Raji (cell line): ENCODE measurements around the gene CHCHD5.

Experiments used
- POLR2A ChIP-seq: IDR thresholded peaks from 2 replicates; pipeline ENCODE4 v1.6.1; 2011; ENCODE audit warnings: low read depth, low read length, control low read depth; ENCODE audit not compliant: insufficient read depth

Gene CHCHD5

DNA sequence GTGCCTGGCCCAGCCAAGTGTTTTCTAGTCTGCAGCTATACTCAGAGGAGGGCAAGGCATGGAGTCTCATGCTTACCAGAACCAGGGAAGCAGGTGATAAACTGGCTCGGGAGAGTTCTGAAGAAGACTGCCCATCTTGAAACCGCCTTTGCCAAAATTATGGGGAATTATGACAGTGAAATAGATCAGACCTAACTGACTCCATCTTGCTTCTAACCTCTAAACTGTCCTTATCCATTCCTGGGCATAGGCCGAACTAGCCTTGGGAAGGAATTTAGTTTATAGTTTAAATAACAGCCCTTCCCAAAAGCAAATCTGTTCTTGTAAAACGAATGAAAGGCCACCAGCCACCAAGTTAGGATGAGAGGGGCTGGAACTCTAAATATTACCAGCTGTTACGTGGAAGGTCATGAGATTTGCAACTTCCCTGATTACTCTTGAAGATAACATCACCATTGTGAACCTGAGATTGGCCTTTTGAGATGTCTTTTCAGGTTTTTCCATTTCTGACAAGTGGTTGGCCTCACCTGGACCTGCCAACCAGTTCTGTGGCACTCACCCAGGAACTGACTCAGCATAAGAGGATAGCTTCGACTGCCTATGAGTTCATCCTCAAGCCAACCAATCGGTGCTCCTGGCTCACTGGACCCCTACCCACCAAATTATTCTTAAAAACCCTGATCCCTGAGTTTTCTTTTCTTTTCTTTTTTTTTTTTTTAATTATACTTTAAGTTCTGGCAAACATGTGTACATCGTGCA lies 23.4 kb downstream of the CHCHD5 start:
- no peak for TF ChIP-seq POLR2A

DNA sequence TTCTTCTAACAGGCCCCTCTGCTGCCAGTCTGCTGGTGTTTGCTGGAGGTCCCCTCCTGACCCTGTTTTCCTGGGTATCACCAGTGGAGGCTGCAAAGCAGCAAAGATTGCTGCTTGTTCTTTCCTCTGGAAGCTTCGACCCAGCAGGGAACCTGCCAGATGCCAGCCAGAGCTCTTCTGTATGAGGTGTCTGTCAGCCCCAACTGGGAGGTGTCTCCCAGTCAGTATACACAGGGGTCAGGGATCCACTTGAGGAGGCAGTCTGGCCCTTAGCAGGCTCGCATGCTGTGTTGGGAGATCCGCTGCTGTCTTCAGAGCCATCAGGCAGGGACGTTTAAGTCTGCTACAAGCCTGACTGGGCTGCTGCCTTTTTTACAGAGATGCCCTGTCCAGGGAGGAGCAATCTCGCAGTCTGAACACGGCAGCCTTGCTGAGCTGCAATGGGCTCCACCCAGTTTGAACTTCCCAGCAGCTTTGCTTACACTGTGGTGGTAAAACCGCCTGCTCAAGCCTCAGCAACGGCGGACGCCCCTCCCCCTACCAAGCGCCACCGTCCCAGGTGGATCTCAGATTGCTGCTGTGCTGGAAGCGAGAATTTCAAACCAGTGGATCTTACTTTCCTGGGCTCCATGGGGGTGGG lies 29.9 kb downstream of the CHCHD5 start:
- no peak for TF ChIP-seq POLR2A

DNA sequence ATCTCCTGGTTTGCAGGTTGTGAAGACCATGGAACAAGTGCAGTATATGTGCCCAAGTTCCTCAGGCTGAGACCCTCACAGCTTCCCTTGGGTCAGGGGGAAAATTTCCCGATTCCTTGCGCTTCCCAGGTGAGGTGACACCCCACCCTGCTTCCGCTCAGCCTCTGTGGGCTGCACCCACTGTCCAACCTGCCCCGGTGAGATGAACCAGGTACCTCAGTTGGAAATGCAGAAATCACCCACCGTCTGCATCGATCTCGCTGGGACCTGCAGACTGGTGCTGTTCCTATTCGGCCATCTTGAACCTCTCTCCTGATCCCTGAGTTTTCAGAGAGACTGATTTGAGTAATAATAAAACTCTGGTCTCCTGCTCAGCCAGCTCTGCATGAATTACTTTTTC lies 30.6 kb downstream of the CHCHD5 start:
- no peak for TF ChIP-seq POLR2A

DNA sequence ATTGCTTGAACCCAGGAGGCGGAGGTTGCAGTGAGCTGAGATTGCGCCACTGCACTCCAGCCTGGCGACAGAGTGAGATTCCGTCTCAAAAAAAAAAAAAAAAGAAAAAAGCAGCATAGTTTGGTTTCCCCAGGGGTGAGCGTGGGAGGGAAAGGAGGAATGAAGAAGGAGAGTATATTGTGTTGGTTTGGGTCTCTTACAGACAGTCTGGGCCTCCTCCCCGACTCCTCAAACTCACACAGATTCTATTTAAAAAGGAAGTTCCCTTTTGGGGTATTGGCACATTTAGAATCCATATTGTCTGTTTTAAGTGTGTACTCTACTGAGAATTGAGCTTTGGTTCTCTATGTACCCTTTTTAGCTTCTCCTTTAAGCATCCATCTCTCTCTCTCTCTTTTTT lies 34.0 kb downstream of the CHCHD5 start:
- TF ChIP-seq POLR2A: no peak

DNA sequence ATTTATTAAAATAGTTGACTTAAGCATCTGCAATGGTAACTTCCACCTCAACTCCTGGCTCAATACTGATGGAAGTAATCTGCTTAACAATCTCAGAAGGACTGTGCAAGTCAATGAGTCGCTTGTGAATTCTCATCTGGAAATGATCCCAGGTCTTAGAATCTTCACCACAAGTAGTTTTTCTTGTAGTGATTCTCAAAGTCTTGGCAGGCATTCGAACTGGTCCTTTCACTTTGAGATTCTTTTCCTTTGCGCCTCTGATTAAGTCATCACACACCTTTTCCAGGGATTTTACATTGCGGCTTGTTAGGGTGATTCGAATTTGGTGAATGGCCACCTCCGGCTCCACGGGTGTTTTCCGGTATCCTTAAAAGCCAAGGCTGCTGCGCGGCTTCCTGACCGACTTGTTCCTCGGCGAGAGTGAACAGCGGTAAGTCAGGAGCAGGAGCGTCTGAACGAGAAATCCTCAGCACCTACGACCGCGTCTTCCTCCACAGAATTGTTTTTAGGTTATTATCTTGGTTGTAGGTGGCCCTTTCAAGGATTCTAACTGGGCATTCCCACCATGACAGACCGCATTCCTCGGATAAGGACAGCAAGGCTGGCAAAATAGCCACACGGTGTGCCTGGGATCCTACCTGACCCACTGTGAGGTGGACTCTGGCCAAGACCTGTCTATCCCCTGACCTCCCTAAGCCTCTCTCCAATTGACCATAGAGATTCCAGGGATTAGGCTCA lies 37.5 kb downstream of the CHCHD5 start:
- no peak for TF ChIP-seq POLR2A

DNA sequence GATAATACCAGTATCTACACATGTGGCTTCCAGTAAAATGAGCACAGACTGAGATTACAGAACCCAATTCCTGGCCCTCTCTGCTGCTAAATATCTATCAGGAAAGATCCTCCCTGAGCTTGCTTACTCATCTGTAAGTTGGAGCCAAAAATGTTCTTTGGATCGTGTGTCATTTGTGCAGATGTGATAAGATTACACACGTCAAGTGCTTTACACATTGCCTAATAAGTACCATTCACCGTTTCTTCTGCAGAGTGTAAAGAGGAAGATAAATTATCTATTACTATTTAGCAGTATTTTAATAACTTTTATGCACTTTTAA lies 38.1 kb downstream of the CHCHD5 start:
- no peak for TF ChIP-seq POLR2A

DNA sequence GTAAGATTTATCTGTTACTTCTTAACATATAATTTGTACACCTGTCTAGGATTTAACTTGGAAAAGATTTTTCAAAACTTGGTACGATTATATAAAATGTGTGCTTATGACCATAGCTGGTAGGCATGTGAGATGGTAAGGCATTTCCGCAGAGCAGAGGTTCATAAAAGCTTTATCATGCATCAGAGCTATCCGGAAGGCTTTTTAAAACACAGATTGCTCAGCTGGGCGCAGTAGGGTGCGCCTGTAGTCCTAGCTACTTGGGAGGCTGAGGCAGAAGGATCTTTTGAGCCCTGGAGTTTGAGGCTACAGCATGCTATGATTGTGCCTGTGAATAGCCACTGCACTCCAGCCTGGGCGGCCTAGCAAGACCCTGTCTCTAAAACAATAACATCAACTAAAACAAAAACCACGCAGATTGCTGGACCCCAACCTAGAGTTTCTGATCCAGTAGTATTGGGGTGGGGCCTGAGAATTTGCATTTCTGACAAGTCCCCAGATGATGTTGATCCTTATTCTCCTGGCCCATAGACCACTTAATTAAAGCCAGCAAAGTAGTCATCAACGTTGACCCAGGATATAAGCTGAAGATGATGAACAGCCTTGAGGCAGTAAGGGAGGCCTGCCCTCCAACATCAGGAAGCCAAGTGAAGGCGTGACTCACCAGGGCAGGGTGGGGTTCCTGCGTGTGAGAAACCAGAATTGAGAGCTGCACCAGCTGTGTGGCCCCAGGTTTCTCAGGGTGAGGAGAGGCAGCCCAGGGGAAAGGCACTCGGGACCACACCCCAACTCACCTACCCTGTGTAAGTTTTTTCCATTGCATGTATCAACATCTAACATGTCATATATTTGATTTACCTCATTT lies 39.7 kb downstream of the CHCHD5 start:
- TF ChIP-seq POLR2A: no peak

DNA sequence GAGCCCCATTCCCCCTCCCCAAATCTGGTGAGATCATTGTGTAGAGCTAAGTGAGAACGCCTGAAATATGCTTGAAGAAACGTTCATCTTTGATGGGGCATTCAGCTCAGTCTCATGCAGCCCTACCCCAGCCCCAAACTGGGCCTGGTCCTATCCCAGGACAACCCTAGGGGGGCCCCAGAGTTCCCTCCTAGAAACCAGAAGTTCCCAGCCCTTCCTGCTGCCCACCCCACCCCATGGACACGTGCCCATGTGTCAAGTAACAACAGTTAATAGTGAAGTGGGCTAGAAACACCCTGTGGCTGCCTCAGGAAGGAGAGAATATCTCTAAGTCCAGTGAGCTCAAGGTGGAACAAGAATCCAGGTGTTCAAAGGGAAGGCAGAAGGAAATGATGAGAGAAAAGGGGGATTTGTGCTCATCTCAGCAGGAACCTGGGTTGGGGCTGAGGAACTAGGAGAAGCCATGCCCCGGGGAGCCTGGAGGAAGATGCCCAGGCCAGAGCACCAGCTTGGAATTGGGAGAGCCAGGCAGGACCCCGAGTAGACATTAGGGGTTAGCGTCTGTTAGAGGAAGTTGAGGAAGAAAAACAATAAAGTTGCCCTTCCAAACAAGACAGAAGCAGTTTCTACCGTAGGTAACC lies 41.2 kb downstream of the CHCHD5 start:
- no peak for TF ChIP-seq POLR2A

DNA sequence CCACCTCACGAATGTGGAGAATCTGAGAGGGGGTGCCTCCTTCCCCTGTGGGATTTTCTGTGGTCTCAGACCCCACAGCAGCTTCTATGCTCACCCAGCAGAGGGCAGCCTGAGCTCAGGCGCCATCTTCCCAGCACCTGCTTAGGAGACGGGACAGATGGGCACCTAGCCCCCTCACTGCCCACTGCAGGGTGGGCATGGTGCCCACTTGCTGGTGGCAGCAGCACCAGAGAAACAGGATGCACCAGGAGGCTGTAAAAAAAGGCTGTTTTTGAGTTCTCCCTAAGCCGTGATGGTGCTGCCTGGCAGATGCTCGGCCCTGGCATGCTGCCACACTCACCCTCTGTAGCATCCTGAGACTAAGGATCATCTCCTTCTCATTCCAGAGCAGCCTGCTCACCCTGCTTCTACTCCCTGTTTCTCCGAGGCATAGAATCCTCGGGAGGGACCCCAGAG lies 42.2 kb downstream of the CHCHD5 start:
- no peak for TF ChIP-seq POLR2A

DNA sequence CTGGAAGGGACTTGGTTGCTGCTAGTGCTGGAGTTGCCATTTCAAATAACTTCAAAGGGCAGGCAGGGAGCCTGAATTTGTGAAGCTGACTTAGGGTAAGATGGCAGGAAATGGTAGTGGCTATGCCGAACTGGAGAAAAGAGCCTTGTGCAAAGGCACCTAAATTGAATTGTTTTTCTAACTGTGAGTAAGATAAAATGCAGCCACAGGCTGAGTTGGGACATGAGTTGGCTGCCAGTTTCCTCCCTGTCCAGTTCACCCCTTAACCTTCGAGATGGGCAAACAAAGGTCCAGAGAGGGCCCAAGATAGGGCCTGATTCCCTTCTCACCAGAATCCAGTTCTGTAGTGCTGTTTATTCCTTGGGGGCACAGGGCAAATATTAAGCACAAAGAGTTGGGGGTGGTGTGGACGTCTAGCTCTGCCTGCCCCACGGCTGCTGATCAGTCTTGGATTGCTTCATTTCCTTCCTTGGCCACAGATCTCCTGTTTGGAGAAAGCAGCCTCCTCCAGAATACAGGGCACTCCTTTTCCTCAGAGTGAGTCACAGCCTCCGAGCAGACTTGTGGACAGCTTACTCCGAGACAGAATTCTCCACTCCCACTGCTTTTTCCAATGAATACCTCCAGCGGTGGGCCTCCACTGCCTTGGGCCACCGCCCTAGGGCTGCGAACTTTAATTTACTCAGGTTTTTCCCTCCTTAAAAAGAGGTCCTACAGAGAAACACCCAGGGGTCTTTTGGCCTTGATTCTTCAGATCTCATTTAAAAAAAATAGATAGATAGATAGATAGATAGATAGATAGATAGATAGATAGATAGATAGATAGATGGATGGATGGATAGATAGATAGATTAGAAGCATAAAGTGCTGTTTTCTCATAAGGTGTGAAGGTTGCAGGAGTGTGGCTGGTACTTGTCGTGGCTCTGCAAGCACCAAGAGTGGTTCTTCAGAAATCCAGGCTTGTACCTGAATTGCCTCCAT lies 42.9 kb downstream of the CHCHD5 start:
- TF ChIP-seq POLR2A: no peak

DNA sequence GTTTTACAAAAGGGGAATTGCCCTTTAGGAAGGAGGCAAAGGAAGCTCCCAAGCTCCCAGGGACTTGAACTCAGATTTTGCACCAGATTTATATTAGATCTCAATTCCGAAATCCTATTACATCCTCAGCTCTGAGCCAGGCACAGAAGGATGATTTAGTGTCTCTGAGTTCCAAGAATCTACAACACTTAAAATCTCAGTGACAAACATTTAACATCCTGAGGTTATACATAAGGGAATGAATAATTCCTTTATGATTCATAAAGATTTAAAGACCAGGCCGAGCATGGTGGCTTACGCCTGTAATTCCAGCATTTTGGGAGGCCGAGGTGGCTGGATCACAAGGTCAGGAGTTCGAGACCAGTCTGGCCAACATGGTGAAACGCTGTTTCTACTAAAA lies 44.8 kb downstream of the CHCHD5 start:
- TF ChIP-seq POLR2A: no peak

DNA sequence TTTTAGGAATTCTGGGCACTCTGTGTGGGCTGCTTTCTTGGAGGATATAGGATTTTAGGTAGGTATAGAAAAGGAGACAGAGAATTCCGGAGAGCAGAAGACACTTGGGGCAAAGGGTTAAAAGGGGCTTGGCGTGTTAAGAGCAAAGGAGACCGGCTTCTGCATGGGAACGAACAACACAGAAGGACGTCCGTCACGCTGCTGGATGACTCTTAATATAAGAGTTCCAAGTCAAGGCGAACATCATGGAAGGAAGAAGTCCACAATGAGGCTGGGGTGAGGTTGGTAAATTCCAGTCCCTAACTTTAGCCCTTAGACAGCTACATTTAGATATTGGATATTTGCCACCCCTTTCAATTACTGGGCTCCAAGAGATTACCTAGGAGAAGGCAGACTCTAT lies 45.4 kb downstream of the CHCHD5 start:
- TF ChIP-seq POLR2A: no peak

DNA sequence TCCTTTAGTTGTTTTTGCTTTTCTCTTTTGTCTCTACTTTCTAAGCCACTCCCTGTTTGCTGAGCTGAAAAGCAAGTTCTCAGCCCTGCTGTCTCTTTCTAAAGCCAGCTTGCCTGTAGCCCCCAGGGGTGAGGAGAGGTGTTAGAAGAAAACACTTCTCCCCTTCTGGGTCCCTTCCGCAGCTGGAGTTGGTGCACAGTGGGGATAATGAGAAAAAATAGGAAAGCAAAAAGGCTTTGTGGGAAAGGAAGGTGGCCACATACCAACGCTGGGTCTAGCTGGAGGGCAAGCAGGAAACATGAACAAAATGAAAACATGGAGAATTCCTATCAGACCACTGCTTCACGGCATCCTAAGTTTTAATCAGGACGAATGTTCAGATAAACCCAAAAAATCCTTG lies 45.9 kb downstream of the CHCHD5 start:
- TF ChIP-seq POLR2A: no peak

DNA sequence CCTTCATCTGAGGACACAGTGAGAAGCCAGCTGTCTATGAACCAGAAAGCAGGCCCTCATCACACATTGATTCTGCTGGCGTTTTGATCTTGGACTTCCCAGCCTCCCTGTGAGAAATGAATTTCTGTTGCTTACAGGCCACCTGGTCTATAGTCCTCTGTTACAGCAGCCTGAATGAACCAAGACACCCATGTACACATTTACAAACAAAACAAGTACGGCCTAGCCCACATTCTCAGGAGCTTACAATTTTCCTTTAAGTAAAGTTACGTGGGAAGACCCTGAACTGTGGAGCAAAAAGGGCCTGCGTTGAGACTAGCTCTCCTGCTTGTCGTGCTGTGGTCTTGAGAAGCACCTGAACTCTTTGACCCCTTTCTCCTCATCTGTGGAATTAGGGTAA lies 49.3 kb downstream of the CHCHD5 start:
- no peak for TF ChIP-seq POLR2A
